Right ventricle myocardium inferior (tissue), 1 donor: ENCODE results near the gene PID1. TPM values are rescaled to one million over a fixed set of nuclear protein-coding genes. Genes with fewer than 3 reads are reported as not detected.
"Not testable (repeated sequence)": the region's sequence is repeated elsewhere in the genome, so short reads cannot be mapped to it uniquely, and the experiment has no call there.

ENCODE experiments used
- ATAC-seq: fragments of 200-7000 bp; cut with Tn5 transposase; one replicate; pipeline ENCODE4 v1.9.1; 2020; ENCODE audit warnings: mild to moderate bottlenecking, moderate library complexity
- DNase-seq: peaks from one replicate; pipeline ENCODE4 v3.0.0; 2021; ENCODE audit errors: missing footprints
- intact Hi-C: fragments of 100-400 bp; cut with DNase I; formaldehyde crosslinking; loops from one replicate; pipeline ENCODE4 v1.11.0; 2022
- total RNA-seq: library from RNA; stranded (reverse); fragmentation: NEBNext Ultra II Directional; extraction: Animal tissue kit (Norgen Biotek cat#: 25700); gene quantifications from one replicate; pipeline ENCODE4 v1.2.1, GENCODE V29; 2021
- donor health status: DM: no; HTN: yes; CAD: no; lungs with severe emphysema.

Gene PID1
- total RNA-seq, 1 donor from 2014 or later, result 8.4 TPM

GRCh38 chr2:229230911-229231310 lies 40.2 kb downstream of the PID1 start:
- intact Hi-C loops, result no loop called here
- peak; percentile 74 for ATAC-seq
- peak; percentile 67 for DNase-seq

- intact Hi-C loops, result no loop called here
- ATAC-seq (peak; percentile 44), DNase-seq (no peak)
These were observed 40.8 kb downstream of the PID1 start for GRCh38 chr2:229230256-229230655.

- DNase-seq (peak; percentile 57), ATAC-seq (peak; percentile 85)
- intact Hi-C loops, result no loop called here
These were observed 44.7 kb downstream of the PID1 start for GRCh38 chr2:229226382-229226781.

- no peak for ATAC-seq
- intact Hi-C loops, result no loop called here
- no peak for DNase-seq
These were observed 48.0 kb downstream of the PID1 start for GRCh38 chr2:229223107-229223506.

- intact Hi-C loops, result no loop called here
- no peak for ATAC-seq
- no peak for DNase-seq
These were observed 49.4 kb downstream of the PID1 start for GRCh38 chr2:229221641-229222040.

- DNase-seq (peak; percentile 74), ATAC-seq (no peak)
- intact Hi-C loops, result no loop called here
These were observed 50.8 kb downstream of the PID1 start for GRCh38 chr2:229220254-229220653.

GRCh38 chr2:229218329-229218921 lies 52.7 kb downstream of the PID1 start:
- DNase-seq (no peak), ATAC-seq (no peak)
- intact Hi-C loops, result no loop called here

- peak; percentile 77 for ATAC-seq
- intact Hi-C loops, result no loop called here
- DNase-seq, result no peak
These were observed 58.8 kb downstream of the PID1 start for GRCh38 chr2:229212241-229212640.

- DNase-seq (no peak), ATAC-seq (no peak)
- intact Hi-C loops, result no loop called here
These were observed 60.4 kb downstream of the PID1 start for GRCh38 chr2:229210641-229211040.

- ATAC-seq (no peak), DNase-seq (no peak)
- intact Hi-C loops, result no loop called here
These were observed 64.5 kb downstream of the PID1 start for GRCh38 chr2:229206548-229206947.

GRCh38 chr2:229205704-229206103 lies 65.4 kb downstream of the PID1 start:
- intact Hi-C loops, result no loop called here
- DNase-seq, result no peak
- ATAC-seq, result no peak

- ATAC-seq, result no peak
- intact Hi-C loops, result no loop called here
- no peak for DNase-seq
These were observed 68.4 kb downstream of the PID1 start for GRCh38 chr2:229202646-229203045.

GRCh38 chr2:229201521-229201920 lies 69.6 kb downstream of the PID1 start:
- intact Hi-C loops, result no loop called here
- ATAC-seq (no peak), DNase-seq (no peak)

GRCh38 chr2:229199267-229199666 lies 71.8 kb downstream of the PID1 start:
- intact Hi-C loops, result no loop called here
- ATAC-seq (no peak), DNase-seq (no peak)

GRCh38 chr2:229196448-229196847 lies 74.6 kb downstream of the PID1 start:
- DNase-seq (no peak), ATAC-seq (no peak)

GRCh38 chr2:229195346-229195947 lies 75.6 kb downstream of the PID1 start:
- intact Hi-C loops, result no loop called here
- ATAC-seq (no peak), DNase-seq (no peak)

More at GRCh38 chr2:229196448-229196847, 74.6 kb downstream of the PID1 start:
- intact Hi-C loops, result no loop called here

GRCh38 chr2:229193281-229193680 lies 77.8 kb downstream of the PID1 start:
- intact Hi-C loops, result no loop called here
- no peak for ATAC-seq

GRCh38 chr2:229191413-229191812 lies 79.7 kb downstream of the PID1 start:
- ATAC-seq (no peak), DNase-seq (no peak)
- intact Hi-C loops, result no loop called here

More at GRCh38 chr2:229193281-229193680, 77.8 kb downstream of the PID1 start:
- DNase-seq, result no peak

GRCh38 chr2:229187123-229187522 lies 84.0 kb downstream of the PID1 start:
- ATAC-seq, intact Hi-C loops, DNase-seq: not testable (repeated sequence)

GRCh38 chr2:229181641-229182040 lies 89.4 kb downstream of the PID1 start:
- ATAC-seq (no peak), DNase-seq (no peak)
- intact Hi-C loops, result no loop called here

GRCh38 chr2:229180658-229181057 lies 90.4 kb downstream of the PID1 start:
- DNase-seq, result no peak
- ATAC-seq, result no peak

More at GRCh38 chr2:229180658-229181057, 90.4 kb downstream of the PID1 start:
- intact Hi-C loops, result no loop called here
